D721Med (cell line): ENCODE data around the gene FAM120AOS.

Source experiments
- DNase-seq: peaks from one replicate; pipeline ENCODE4 v3.0.0; 2011; ENCODE audit warnings: low spot score; ENCODE audit not compliant: insufficient read length
- FAIRE-seq: peaks from 2 replicates; lab custom pipeline; 2011; peaks lifted over from hg19 to GRCh38; lab: Jason Lieb, UNC
- CTCF ChIP-seq: IDR thresholded peaks from 2 replicates; pipeline ENCODE4 v1.5.1; 2012; ENCODE audit warnings: mild to moderate bottlenecking, control low read depth; ENCODE audit not compliant: insufficient read depth; ENCODE audit errors: missing control alignments

Gene FAM120AOS

GRCh38 chr9:93491593-93492232, 38.3 kb upstream of the FAM120AOS start:
- no peak for FAIRE-seq
- no peak for DNase-seq

GRCh38 chr9:93488244-93488643, 34.9 kb upstream of the FAM120AOS start:
- TF ChIP-seq CTCF: no peak
- DNase-seq (no peak), FAIRE-seq (no peak)

More at GRCh38 chr9:93491593-93492232, 38.3 kb upstream of the FAM120AOS start:
- no peak for TF ChIP-seq CTCF

- no peak for TF ChIP-seq CTCF
- no peak for FAIRE-seq
- DNase-seq: no peak
These were observed 32.9 kb upstream of the FAM120AOS start for GRCh38 chr9:93486268-93486667.

- DNase-seq: no peak
- no peak for TF ChIP-seq CTCF
- no peak for FAIRE-seq
These were observed 30.1 kb upstream of the FAM120AOS start for GRCh38 chr9:93483497-93483896.

GRCh38 chr9:93480728-93481324, 27.4 kb upstream of the FAM120AOS start:
- no peak for TF ChIP-seq CTCF
- FAIRE-seq: no peak
- no peak for DNase-seq

- FAIRE-seq (no peak), DNase-seq (no peak)
- no peak for TF ChIP-seq CTCF
These were observed 26.9 kb upstream of the FAM120AOS start for GRCh38 chr9:93480262-93480661.

GRCh38 chr9:93479726-93480125, 26.3 kb upstream of the FAM120AOS start:
- no peak for TF ChIP-seq CTCF
- DNase-seq (no peak), FAIRE-seq (no peak)
